HUES6 (cell line): ENCODE data around the gene DENND1A.

ENCODE experiments used
- H3K27ac ChIP-seq: 2 replicates; pipeline ENCODE4 v1.7.0; 2013; ENCODE audit warnings: low read depth, mild to moderate bottlenecking, low read length, inconsistent platforms
- H3K27me3 ChIP-seq: 2 replicates; pipeline ENCODE4 v1.6.1; 2013; ENCODE audit warnings: low read length; ENCODE audit not compliant: control insufficient read depth, insufficient read depth
- H3K36me3 ChIP-seq: 2 replicates; pipeline ENCODE4 v1.6.1; 2013; ENCODE audit warnings: low read length; ENCODE audit not compliant: control insufficient read depth, insufficient read depth
- H3K4me1 ChIP-seq: 2 replicates; pipeline ENCODE4 v1.6.1; 2013; ENCODE audit warnings: low read length; ENCODE audit not compliant: control insufficient read depth, insufficient read depth
- H3K4me3 ChIP-seq: 2 replicates; pipeline ENCODE4 v1.5.1; 2013; ENCODE audit warnings: low read depth, low read length
- H3K9ac ChIP-seq: one replicate; pipeline ENCODE4 v1.6.1; 2013; ENCODE audit warnings: mild to moderate bottlenecking, low read length
- H3K9me3 ChIP-seq: 2 replicates; pipeline ENCODE4 v1.6.1; 2013; ENCODE audit warnings: low read depth, low read length; ENCODE audit not compliant: control insufficient read depth, insufficient read depth

Gene DENND1A

DNA sequence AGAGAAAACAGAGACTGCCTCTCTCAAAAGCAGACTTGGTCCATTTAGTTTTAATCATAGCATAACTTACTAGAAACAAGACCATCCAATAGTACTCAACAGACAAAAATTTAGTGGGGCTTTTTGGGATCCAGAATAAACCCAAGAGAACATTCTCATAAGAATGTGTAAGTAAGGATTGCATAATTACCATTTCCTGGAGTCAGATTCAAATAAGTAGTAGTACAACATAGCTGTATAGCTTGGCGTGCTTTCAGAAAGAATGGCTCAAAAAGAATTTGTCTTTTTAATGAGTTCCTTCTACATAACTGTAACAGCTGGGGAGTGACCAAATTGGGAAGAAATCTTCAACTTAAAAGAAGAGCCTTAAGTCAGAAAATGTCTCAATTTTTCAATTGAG is 145.4 kb downstream of the DENND1A start:
- H3K4me3 ChIP-seq = no peak overlapping the region
- no peak overlapping the region for H3K9ac ChIP-seq
- H3K9me3 ChIP-seq = no peaks in the 10 kb centered on the region
- H3K27ac ChIP-seq = no peak overlapping the region
- no peaks in the 10 kb centered on the region for H3K4me1 ChIP-seq
- no peaks in the 10 kb centered on the region for H3K36me3 ChIP-seq
- H3K27me3 ChIP-seq = no peaks in the 10 kb centered on the region

GRCh38 chr9:123778232-123778902 is 151.6 kb downstream of the DENND1A start:
- H3K27ac ChIP-seq = no peak overlapping the region
- peaks cover 9% of the 10 kb centered on the region; the same call in 1 of the 2 replicates for H3K4me1 ChIP-seq
- H3K27me3 ChIP-seq = no peaks in the 10 kb centered on the region
- no peaks in the 10 kb centered on the region for H3K36me3 ChIP-seq
- H3K9me3 ChIP-seq = no peaks in the 10 kb centered on the region
- no peak overlapping the region for H3K9ac ChIP-seq
- no peak overlapping the region for H3K4me3 ChIP-seq

DNA sequence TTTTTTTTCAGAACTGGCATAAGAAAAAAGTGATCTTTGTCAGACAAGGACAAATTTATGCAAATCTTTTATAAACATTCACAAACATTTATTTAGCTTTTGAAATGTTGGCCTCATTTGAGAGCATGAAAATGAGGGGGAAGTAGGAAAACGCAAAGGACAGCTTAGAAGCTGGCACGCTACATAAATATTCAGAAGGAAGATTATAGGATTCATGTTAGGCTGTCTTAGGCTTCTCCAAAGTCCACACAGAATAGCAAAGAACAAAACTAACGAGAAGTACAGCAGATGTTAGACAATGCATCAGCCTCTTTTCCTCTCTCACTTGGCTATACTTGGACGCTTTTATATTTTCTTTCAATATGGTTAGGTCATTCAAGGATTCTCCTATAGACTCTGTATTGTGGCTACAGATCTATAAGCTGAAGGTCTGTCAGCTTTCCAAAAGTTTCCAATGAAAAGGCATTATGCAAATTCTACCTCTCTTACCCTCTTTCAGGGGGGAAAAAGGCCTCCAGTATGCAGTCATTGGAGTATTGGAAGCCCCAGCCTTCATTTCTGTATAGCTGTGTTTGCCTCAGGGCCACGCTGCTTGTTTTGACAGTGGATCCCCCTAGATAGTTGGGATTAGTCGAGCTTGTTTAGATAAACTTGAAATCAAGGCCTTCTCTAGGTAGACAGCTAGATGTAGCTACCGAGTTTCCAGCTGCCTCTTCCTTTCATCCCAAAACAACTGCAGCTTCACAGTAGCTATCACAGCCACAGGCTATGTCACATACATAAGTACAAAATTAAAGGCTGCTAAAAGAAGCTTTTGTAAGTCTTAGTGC is 153.0 kb downstream of the DENND1A start:
- Histone ChIP-seq H3K9me3 (no peaks in the 10 kb centered on the region), H3K4me3 (no peak overlapping the region), H3K9ac (no peak overlapping the region), H3K4me1 (peaks cover 14% of the 10 kb centered on the region), H3K27ac (no peak overlapping the region), H3K36me3 (no peaks in the 10 kb centered on the region), H3K27me3 (no peaks in the 10 kb centered on the region)

DNA sequence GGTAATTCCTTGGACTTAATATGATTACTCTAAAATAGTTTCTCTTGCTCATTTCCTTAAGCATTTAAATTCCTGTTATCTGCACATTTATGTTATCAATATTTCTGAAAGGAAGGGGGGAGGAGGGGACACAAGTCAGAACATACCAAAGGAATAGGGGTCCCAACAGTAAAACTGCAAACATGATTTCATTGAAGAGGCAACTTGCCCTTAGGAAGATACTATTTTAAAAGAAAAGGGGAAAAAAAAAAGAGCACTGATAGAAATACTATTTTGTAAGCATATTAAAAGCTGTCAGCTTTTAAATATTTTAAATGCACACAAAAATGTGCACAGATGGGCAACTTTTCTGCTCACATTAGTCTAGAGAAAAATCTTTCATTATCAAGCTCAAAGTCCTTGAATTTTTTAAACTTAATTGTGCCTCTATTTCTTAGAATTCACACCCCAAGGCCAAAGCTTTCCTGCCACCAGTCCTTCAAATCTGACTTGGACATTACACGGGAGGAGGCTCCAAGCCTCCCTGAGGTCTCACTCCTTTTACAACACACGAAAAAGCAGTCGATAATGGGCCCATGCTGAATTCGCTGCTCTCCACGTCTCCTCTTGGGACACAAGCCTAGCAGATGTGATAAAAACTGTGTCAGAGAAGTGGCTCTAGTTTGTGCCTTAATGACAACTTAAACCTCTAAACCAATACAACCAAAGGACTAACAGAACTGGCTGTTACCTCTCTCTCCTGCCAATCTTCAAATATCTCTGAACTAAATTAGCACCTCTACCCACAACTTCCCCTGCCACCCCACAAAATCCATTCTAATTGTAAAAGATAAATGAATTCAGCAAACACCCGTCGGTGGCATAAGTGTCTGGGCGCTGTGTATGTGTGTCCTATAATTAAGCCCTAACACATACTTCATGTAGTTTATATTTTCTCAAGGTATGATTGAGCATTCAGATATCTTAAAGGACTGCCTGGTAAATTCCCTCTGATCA is 154.3 kb downstream of the DENND1A start:
- Histone ChIP-seq H3K27me3 (no peaks in the 10 kb centered on the region), H3K4me1 (peaks cover 20% of the 10 kb centered on the region), H3K4me3 (no peak overlapping the region), H3K27ac (no peak overlapping the region), H3K36me3 (no peaks in the 10 kb centered on the region), H3K9ac (no peak overlapping the region), H3K9me3 (no peaks in the 10 kb centered on the region)

GRCh38 chr9:123773783-123774182 is 156.1 kb downstream of the DENND1A start:
- no peak overlapping the region for H3K4me3 ChIP-seq
- H3K27me3 ChIP-seq = no peaks in the 10 kb centered on the region
- no peaks in the 10 kb centered on the region for H3K36me3 ChIP-seq
- no peaks in the 10 kb centered on the region for H3K9me3 ChIP-seq
- H3K4me1 ChIP-seq = peaks cover 20% of the 10 kb centered on the region
- H3K27ac ChIP-seq = no peak overlapping the region
- H3K9ac ChIP-seq = no peak overlapping the region

- no peaks in the 10 kb centered on the region for H3K9me3 ChIP-seq
- H3K4me3 ChIP-seq = no peak overlapping the region
- H3K9ac ChIP-seq = no peak overlapping the region
- H3K4me1 ChIP-seq = peaks cover 20% of the 10 kb centered on the region
- no peaks in the 10 kb centered on the region for H3K27me3 ChIP-seq
- no peaks in the 10 kb centered on the region for H3K36me3 ChIP-seq
- no peak overlapping the region for H3K27ac ChIP-seq
Observed at GRCh38 chr9:123772967-123773366, 157.0 kb downstream of the DENND1A start.

DNA sequence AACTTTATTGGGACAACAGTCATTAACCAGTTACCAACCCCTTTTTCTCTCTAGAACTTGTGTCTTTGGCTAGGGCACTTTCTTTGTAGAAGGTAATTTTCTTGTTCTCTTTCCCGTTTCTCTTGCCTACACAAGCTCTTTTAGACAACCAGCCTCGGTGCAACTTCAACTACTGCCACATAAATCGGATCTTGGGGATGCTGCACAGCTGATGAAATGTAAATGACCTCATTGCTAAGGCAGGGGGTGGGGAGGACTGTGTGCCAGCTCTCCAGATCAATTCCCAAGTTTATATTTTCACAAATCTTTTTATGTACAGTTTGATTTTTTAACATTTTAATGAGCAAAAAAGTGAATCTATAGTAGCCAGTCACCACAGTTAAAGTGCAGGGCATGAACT is 157.6 kb downstream of the DENND1A start:
- Histone ChIP-seq H3K4me3 (no peak overlapping the region), H3K36me3 (no peaks in the 10 kb centered on the region), H3K4me1 (peaks cover 20% of the 10 kb centered on the region), H3K27ac (no peak overlapping the region), H3K9ac (no peak overlapping the region), H3K27me3 (no peaks in the 10 kb centered on the region), H3K9me3 (no peaks in the 10 kb centered on the region)

- H3K4me1 ChIP-seq = peaks cover 16% of the 10 kb centered on the region
- no peak overlapping the region for H3K4me3 ChIP-seq
- no peaks in the 10 kb centered on the region for H3K27me3 ChIP-seq
- H3K9ac ChIP-seq = no peak overlapping the region
- no peaks in the 10 kb centered on the region for H3K36me3 ChIP-seq
- H3K27ac ChIP-seq = no peak overlapping the region
- H3K9me3 ChIP-seq = no peaks in the 10 kb centered on the region
Observed at GRCh38 chr9:123771690-123772089, 158.2 kb downstream of the DENND1A start.

DNA sequence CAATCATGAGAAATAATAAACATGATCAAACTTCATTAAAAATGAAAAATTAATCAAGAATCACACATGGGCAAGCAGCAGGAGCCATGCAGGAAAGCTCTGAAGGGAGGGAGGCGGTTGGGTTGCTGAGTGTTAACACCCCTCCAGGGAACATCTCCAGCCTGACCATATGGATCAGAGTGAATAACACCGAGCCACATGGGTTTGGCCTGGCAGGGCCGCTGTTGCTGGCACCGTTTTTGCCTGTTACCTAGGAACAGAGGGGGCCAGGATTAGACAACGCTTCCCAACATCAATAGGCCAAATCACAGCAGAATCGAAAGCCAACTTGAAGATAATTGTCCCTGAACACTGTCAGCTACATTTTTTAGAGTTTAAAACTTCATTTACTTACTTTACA is 160.2 kb downstream of the DENND1A start:
- H3K27me3 ChIP-seq = no peaks in the 10 kb centered on the region
- no peaks in the 10 kb centered on the region for H3K36me3 ChIP-seq
- H3K4me1 ChIP-seq = peaks cover 11% of the 10 kb centered on the region
- H3K4me3 ChIP-seq = no peak overlapping the region
- H3K9me3 ChIP-seq = no peaks in the 10 kb centered on the region
- H3K27ac ChIP-seq = no peak overlapping the region
- H3K9ac ChIP-seq = no peak overlapping the region

- no peak overlapping the region for H3K4me3 ChIP-seq
- no peak overlapping the region for H3K27ac ChIP-seq
- H3K4me1 ChIP-seq = peaks cover 22% of the 10 kb centered on the region
- H3K9ac ChIP-seq = no peak overlapping the region
- H3K9me3 ChIP-seq = no peaks in the 10 kb centered on the region
- H3K36me3 ChIP-seq = no peaks in the 10 kb centered on the region
- H3K27me3 ChIP-seq = no peaks in the 10 kb centered on the region
Observed at GRCh38 chr9:123763910-123764588, 165.9 kb downstream of the DENND1A start.
